Putamen (tissue), 1 donor: Measurements from ENCODE around the gene SUCLG2.
A peak's percentile ranks its signal among the peaks of the same experiment; 100 is the strongest.

Experiments
- DNase-seq: peaks from one replicate; pipeline ENCODE4 v3.0.0-alpha.2; 2016; ENCODE audit warnings: low spot score

The SUCLG2 gene

DNA sequence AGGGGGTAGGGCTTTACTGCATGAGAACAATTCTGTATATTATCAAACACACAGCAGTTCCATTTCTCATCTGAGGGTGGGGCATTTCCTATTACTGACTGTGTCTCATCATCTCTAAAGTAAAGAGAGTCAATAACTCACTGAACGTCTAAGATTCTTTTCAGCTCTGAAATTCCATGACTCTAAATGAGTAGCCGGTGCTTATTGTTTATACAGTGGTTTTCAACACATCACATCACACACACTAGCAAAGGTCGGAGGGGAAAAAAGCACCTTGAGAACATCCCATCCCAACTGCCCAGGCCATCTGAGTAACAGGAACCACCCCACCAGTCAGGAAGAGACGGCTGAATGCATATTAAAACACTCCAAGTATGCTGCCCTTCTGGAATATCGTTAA is 196.0 kb downstream of the SUCLG2 start:
- no peak for DNase-seq

GRCh38 chr3:67453628-67454027 is 200.8 kb downstream of the SUCLG2 start:
- no peak for DNase-seq

DNA sequence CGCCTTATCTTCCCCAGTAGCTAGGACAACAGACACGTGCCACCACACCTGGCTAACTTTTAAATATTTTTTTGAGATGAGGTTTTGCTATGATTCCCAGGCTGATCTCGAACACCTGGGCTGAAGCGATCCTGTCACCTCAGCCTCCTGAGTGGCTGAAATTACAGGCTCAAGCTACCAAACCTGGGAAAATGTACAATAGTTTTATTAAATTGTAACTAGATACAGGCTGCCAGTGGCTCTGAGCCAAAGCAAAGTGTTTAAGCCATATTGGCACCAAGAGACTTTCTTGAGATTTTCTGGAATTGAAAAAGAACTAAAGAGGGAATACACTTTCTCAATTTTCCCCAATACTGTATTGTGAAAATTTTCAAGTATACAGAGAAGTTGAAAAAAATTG is 204.3 kb downstream of the SUCLG2 start:
- DNase-seq: no peak

- no peak for DNase-seq
Measured at GRCh38 chr3:67447393-67447792, 207.0 kb downstream of the SUCLG2 start.

GRCh38 chr3:67437789-67438188 is 216.6 kb downstream of the SUCLG2 start:
- DNase-seq: no peak

DNA sequence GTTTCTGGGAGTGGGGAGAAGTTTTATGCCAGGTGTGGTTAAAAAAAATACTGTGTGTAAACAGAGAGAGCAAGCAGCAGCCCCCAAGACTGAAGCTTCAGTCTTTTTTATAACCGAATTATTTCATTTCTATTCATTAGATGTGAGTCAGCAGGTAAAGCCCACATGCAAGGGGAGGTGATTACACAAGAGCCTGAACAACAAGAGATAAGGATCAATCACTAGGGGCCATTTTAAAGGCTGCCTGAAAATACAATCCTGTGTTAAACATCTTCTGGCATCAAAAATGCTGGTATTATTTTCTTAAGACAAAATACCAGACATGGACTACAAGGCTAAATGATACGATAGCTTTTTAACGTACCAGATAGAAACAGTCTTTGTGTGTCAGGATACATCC is 217.3 kb downstream of the SUCLG2 start:
- no peak for DNase-seq

DNA sequence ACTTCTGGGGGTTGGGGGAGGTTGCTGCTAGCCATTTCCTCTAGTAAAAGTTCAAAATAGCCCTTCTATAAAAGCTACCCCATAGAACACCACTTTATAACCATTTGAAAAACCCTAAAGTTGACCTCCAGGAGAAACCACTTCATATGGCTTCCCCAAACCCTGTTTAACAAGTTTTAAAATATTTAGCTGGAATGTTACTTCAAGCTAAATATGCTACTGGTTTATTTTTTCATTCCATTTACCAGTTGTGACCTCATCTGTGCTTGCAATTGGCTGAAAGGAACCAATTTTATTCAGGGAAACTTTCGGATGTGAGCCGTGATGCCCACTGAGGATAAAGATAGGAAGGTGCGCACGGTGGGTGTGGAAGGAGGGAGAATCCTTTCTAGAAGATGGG is 221.3 kb downstream of the SUCLG2 start:
- DNase-seq: no peak

GRCh38 chr3:67431887-67432286 is 222.5 kb downstream of the SUCLG2 start:
- no peak for DNase-seq

GRCh38 chr3:67423722-67424121 is 230.7 kb downstream of the SUCLG2 start:
- DNase-seq: no peak

DNA sequence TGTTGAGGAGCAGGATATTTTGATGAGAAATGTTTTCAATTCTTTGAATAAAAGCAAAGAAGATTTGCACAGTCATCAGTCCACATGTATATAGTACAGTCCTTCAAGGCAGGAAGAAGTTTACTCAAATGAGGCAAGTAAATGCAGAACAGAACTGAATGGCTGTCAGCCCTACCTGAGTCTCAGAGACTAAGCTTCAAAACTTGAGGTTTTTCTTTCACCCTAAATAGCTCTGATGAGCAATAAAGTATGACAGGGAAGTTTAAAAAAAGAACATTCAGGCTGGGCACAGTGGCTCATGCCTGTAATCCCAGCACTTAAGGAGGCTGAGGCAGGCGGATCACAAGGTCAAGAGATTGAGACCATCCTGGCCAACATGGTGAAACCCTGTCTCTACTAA is 232.5 kb downstream of the SUCLG2 start:
- DNase-seq: no peak

- DNase-seq: no peak
Measured at GRCh38 chr3:67419779-67420178, 234.6 kb downstream of the SUCLG2 start.

- no peak for DNase-seq
Measured at GRCh38 chr3:67419218-67419529, 235.2 kb downstream of the SUCLG2 start.

DNA sequence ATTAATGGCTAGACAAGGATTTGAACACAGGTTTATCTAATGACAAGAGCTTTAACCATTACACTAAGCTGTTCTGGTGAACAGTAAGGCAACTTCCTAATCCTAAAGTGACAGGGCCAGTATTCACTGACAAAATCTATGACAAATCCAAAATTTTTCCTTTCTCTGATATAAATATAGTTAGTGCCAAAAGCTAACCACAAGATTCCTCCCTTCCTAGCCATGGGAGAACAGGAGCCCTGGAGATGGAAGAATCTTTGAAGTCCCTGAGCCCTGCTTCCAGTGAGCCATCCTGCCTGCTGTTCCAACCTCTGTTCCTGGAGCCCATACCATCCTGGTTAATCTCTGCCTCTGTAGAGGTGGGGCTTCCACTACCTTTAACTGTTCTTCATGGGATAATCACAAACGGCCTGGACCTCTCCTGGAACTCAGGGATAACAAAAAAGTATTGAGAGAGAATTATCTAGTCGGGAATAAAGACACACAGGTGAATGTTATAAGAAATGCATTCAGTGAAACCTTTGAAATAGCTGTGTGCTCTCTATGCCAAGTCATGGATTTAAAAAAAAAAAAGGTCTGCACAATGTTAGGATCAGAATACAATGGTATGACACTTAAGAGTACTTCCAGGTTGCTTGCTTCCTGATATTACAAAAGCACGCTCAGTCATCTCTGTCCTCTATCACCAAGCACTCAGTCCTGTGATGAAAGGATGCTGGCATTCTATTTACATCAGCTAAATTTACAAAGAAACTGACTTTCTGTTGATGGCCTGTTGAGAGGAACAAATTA is 235.8 kb downstream of the SUCLG2 start:
- DNase-seq: no peak

- no peak for DNase-seq
Measured at GRCh38 chr3:67416703-67417102, 237.7 kb downstream of the SUCLG2 start.

DNA sequence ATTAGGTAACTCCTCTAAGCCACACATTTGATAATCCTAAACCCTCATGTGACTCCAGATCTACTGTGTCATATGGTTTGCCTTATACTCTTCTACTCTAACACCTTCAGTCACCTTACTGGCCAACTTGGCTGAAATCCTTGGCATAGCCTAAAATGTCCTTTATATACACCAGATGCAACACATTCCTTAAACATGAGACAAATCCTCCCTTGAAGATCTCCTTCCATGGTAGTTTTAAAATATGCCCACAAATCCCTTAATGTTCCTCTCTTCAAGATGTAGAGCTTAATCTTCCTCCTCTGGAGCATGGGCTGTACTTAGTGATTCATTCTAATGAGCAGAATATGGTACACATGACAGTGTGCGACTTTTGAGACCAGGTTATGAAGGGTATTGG is 238.9 kb downstream of the SUCLG2 start:
- DNase-seq: no peak

- no peak for DNase-seq
Measured at GRCh38 chr3:67414740-67415139, 239.7 kb downstream of the SUCLG2 start.

DNA sequence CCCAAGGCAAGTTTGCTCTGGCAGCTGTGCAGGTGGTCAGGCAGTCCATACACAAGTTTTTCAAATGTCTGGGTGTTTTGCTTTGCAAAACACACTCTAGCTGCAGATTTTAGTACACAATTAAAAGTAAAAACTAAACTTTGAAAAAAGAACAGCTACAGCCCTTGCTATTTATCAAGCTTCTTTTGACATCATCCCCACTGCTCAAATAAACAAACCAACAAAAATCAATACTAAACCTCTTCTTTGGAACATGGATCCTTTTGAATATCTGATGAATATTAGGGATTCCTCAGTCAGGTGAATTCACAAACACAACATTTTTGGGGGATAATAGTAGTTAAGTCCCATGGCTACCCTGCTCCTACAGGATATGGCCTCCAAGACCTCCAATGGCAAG is 249.2 kb downstream of the SUCLG2 start:
- no peak for DNase-seq

DNA sequence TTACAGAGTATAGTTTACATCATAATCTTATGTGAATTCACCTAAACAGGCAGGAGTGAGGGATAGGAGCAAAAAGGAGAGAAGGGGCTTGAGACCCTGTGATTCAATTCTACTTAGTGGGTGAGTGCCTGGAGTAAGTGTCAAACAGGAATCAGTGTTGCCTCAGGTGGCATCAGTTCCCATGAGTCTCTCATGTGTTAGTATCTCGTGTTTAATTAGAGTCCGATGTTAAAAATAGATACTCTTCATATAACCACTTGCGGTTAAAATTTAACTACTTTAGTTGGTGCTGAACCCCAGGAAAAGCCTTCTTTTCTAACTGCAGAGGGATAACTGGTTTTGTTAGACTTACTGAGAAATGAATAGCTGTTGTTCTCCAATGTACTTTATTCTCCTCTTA is 251.5 kb downstream of the SUCLG2 start:
- no peak for DNase-seq

DNA sequence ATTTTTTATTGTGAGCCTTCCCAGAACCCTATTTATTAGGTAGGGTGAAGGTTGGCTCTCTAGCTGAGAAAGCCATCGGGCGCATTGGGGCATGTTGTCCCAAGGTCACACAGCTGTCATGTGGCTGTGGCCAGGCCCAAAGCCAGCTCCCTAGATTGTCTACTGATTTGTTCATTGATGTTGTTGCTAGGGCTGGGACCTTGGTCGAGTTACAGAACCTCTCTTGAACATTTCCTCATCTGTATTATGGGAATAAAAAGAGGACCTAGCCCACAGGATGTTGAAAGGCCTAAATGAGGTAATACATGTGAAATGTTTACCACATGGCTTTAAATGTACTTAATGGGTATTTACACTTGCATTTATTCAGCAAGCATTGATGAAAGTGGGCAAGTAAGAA is 252.5 kb downstream of the SUCLG2 start:
- DNase-seq: no peak

DNA sequence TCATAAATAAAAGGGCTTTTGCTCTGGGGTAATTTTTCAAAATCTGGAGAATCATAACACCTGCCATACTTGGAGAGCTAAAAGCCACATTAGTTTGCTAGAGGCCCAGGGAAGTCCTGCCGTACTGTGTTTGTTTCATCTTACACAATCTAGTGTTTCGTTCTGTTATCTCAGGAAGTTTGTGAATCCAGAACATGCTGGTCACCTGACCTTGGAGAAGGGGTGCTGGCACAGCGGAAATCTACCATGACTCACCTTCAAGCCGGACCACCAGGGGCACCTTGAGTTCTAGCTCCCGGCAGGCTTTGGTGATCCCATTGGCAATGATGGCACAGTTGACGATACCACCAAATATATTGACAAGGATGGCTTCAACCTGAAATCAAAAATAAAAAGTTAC is 253.9 kb downstream of the SUCLG2 start:
- no peak for DNase-seq

DNA sequence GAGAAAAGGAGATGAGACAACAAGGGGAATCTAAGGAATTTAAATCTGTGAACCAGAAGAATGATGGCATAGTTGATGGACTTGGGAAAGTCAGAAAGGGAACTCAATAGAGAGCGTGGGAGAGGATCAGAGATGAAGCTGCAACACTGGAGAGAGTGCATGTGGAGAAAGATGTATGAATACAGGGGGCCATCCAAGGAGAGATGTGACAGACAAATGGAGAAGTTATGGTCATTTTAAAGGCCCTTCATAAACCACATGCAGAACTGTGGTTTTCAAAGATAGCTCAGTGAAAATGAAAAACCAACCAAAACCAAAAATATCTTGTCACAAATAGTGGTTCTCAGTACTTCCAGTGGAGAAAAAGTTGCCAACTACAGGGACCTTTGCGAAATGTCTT is 265.2 kb downstream of the SUCLG2 start:
- DNase-seq: no peak

GRCh38 chr3:67388738-67389137 is 265.7 kb downstream of the SUCLG2 start:
- DNase-seq: no peak

DNA sequence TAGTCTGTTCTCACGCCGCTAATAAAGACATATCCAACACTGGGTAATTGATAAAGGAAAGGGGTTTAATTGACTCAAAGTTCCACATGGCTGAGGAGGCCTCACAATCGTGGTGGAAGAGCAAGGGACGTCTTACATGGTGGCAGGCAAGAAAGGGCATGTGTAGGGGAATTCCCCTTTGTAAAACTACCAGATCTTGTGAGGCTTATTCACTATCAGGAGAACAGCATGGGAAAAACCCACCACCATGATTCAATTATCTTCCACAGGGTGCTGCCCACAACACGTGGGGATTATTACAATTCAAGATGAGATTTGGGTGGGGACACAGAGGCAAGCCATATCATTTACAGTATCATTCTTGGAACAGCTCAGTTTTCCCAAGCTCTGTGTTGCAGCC is 268.0 kb downstream of the SUCLG2 start:
- DNase-seq: no peak

GRCh38 chr3:67384760-67385397 is 269.5 kb downstream of the SUCLG2 start:
- peak; percentile 7 for DNase-seq
